GM23338 (cell line): ENCODE data around the gene ILDR2.

Source experiments
- CTCF ChIP-seq, 2 experiments: fragments of 200-600 bp in 1 of 2; sonication (generic) in 1 of 2; conservative IDR thresholded peaks; 2 replicates each; pipeline versions ENCODE4 v1.5.1 to v1.6.1; 2016 to 2017; ENCODE audit warnings: antibody characterized with exemption in 2 of 2, low read depth in 2 of 2, mild to moderate bottlenecking in 2 of 2, moderate library complexity in 1 of 2
- EZH2 ChIP-seq: fragments of 200-600 bp; sonication (generic); IDR thresholded peaks from one replicate; pipeline ENCODE4 v1.8.0; 2017; ENCODE audit warnings: antibody characterized with exemption, mild to moderate bottlenecking, low read depth; ENCODE audit not compliant: unreplicated experiment
- EZH2phosphoT487 ChIP-seq: fragments of 200-600 bp; sonication (generic); IDR thresholded peaks from one replicate; pipeline ENCODE4 v1.8.1; 2018; ENCODE audit warnings: antibody characterized with exemption; ENCODE audit not compliant: unreplicated experiment
- NANOG ChIP-seq: IDR thresholded peaks from 2 replicates; pipeline ENCODE4 v1.6.1; 2016; ENCODE audit warnings: antibody characterized with exemption, borderline replicate concordance
- POLR2AphosphoS5 ChIP-seq: IDR thresholded peaks from 2 replicates; pipeline ENCODE4 v1.6.1; 2016; ENCODE audit warnings: antibody characterized with exemption, low read depth
- REST ChIP-seq: IDR thresholded peaks from one replicate; pipeline ENCODE4 v1.6.1; 2018; ENCODE audit warnings: antibody characterized with exemption; ENCODE audit not compliant: unreplicated experiment
- STAT1 ChIP-seq: IDR thresholded peaks from one replicate; pipeline ENCODE4 v1.6.1; 2016; ENCODE audit warnings: antibody characterized with exemption; ENCODE audit not compliant: unreplicated experiment
- TF ChIP-seq, protein P1 (sequence below): IDR thresholded peaks from 2 replicates; pipeline ENCODE4 v1.6.1; 2016; ENCODE audit warnings: antibody characterized with exemption
- TF ChIP-seq, protein P2 (sequence below): fragments of 250-450 bp; sonication (Bioruptor Pico); IDR thresholded peaks from 2 replicates; pipeline ENCODE4 v1.5.0; 2020; ENCODE audit warnings: mild to moderate bottlenecking, moderate library complexity

- TF ChIP-seq EZH2 (no peak), CTCF (conservative IDR thresholded peaks at IDR 0.05; ENCODE audit: low read depth in 2 of 2) (no peak), NANOG (no peak), POLR2AphosphoS5 (no peak), STAT1 (no peak), REST (no peak), EZH2phosphoT487 (no peak)
- TF ChIP-seq, protein P1, sequence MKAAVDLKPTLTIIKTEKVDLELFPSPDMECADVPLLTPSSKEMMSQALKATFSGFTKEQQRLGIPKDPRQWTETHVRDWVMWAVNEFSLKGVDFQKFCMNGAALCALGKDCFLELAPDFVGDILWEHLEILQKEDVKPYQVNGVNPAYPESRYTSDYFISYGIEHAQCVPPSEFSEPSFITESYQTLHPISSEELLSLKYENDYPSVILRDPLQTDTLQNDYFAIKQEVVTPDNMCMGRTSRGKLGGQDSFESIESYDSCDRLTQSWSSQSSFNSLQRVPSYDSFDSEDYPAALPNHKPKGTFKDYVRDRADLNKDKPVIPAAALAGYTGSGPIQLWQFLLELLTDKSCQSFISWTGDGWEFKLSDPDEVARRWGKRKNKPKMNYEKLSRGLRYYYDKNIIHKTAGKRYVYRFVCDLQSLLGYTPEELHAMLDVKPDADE = no peak
- TF ChIP-seq, protein P2, sequence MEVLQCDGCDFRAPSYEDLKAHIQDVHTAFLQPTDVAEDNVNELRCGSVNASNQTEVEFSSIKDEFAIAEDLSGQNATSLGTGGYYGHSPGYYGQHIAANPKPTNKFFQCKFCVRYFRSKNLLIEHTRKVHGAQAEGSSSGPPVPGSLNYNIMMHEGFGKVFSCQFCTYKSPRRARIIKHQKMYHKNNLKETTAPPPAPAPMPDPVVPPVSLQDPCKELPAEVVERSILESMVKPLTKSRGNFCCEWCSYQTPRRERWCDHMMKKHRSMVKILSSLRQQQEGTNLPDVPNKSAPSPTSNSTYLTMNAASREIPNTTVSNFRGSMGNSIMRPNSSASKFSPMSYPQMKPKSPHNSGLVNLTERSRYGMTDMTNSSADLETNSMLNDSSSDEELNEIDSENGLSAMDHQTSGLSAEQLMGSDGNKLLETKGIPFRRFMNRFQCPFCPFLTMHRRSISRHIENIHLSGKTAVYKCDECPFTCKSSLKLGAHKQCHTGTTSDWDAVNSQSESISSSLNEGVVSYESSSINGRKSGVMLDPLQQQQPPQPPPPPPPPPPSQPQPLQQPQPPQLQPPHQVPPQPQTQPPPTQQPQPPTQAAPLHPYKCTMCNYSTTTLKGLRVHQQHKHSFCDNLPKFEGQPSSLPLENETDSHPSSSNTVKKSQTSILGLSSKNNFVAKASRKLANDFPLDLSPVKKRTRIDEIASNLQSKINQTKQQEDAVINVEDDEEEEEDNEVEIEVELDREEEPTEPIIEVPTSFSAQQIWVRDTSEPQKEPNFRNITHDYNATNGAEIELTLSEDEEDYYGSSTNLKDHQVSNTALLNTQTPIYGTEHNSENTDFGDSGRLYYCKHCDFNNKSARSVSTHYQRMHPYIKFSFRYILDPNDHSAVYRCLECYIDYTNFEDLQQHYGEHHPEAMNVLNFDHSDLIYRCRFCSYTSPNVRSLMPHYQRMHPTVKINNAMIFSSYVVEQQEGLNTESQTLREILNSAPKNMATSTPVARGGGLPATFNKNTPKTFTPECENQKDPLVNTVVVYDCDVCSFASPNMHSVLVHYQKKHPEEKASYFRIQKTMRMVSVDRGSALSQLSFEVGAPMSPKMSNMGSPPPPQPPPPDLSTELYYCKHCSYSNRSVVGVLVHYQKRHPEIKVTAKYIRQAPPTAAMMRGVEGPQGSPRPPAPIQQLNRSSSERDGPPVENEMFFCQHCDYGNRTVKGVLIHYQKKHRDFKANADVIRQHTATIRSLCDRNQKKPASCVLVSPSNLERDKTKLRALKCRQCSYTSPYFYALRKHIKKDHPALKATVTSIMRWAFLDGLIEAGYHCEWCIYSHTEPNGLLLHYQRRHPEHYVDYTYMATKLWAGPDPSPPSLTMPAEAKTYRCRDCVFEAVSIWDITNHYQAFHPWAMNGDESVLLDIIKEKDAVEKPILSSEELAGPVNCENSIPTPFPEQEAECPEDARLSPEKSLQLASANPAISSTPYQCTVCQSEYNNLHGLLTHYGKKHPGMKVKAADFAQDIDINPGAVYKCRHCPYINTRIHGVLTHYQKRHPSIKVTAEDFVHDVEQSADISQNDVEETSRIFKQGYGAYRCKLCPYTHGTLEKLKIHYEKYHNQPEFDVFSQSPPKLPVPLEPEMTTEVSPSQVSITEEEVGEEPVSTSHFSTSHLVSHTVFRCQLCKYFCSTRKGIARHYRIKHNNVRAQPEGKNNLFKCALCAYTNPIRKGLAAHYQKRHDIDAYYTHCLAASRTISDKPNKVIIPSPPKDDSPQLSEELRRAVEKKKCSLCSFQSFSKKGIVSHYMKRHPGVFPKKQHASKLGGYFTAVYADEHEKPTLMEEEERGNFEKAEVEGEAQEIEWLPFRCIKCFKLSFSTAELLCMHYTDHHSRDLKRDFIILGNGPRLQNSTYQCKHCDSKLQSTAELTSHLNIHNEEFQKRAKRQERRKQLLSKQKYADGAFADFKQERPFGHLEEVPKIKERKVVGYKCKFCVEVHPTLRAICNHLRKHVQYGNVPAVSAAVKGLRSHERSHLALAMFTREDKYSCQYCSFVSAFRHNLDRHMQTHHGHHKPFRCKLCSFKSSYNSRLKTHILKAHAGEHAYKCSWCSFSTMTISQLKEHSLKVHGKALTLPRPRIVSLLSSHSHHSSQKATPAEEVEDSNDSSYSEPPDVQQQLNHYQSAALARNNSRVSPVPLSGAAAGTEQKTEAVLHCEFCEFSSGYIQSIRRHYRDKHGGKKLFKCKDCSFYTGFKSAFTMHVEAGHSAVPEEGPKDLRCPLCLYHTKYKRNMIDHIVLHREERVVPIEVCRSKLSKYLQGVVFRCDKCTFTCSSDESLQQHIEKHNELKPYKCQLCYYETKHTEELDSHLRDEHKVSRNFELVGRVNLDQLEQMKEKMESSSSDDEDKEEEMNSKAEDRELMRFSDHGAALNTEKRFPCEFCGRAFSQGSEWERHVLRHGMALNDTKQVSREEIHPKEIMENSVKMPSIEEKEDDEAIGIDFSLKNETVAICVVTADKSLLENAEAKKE (CRISPR knock-in tag) = no peak
Observed at GRCh38 chr1:166980818-166981217, 5.5 kb upstream of the ILDR2 start.
